Measurements from ENCODE around the gene LRBA.
A peak's percentile ranks its signal among the peaks of the same experiment; 100 is the strongest.
"Not testable (repeated sequence)": the region's sequence is repeated elsewhere in the genome, so short reads cannot be mapped to it uniquely, and the experiment has no call there.

LRBA gene

DNA sequence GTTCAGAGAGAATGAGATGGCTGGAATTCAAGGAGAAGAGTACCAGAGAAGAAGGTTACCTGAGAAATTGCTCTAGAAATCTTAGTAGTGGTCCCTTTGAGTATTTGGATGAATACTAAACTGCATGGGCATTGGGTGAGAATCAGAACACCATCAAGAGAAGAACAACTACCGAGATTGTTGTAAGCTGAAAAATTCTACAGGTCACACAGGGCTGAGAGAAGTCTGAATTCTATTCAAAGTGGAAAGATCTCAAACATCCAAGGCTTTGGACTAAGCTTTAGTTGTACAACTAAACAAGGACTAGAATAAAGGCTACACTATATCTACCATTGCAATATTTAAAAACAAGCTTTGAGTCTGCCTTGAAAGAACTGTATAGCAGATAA lies 40.8 kb downstream of the LRBA start:
- no peak for DNase-seq

DNA sequence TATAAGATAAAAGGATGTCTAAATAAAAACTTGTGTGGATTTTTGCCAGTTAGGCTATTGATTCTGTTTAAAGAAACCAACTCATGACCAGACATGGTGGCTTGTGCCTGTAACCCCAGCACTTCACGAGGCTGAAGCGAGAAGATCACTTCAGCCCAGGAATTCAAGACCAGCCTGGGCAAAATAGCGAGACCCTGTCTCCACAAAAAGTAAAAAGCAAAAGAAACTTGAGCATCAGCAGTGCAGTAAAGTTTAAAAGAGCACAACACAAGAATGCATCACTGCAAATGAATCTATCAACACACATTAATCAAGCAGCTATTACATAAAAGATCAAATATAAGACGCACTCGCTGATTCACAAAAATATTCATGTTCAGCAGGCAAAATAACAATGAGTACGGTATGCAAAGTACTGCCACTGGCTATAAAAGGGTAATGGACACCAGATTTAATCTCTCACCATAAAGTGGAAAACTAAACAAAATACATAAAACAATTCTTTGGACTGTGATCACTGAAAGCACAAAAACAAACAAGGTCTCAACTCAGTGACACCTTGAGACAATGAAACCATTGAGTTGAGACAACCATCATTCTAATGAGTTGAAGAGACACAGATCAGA lies 41.3 kb downstream of the LRBA start:
- DNase-seq, result no peak

DNA sequence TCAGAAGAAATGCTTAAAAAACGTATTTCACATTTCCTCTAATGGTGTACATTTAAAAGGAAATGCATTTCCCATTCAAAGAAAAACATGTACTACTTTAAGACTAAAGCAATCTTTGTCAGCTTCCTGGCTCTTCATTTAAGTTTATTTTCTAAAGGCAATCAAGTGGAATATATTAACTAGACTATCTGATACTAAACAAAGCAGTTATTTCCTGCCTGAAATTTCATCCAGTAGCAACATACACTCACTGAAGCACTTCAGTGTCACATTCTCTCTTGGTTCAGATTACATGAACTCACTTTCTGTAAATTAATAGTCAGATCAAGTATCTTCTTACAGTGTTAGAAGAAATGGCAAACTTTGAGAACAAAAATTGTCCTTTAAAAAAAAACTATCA lies 42.5 kb downstream of the LRBA start:
- no peak for DNase-seq

DNA sequence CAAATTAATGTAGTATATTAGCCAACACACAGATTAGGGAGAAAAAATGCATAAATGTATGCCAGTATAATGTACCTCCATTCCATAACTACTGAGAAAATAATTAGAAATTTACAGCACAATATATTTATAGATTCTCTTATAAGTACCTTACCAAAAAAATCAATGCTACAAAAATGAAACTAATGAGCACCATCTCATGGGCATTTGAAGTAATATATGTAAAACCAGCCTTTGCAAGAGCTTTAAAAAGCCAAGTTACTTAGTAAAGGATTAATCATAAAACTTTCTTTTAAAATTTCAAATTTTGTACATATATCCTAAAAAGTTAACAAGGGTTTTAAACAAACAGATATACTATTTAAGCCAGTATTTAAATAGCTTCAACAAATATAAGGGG lies 43.2 kb downstream of the LRBA start:
- DNase-seq, result no peak

DNA sequence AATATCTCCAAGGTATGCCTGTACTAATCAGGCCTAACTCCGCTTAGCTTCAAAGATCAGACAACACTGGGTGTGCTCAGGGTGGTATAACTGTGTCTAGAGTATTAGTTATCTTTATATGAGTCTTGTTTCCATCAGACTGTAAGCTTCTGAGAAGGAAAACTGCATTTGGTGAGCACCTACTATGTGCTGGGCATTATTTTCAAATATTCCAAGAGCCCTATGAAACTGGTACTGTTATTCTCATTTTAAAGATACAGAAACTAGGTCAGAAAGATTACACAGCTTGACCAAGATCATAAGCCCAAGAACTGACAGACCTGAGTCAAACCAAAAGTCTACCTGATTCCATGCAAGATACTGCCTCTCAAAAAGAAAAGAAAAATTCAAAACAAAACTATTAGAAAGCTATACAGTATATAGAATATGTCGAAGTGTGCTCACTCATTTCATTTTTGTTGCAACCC lies 44.4 kb downstream of the LRBA start:
- DNase-seq, result no peak

DNA sequence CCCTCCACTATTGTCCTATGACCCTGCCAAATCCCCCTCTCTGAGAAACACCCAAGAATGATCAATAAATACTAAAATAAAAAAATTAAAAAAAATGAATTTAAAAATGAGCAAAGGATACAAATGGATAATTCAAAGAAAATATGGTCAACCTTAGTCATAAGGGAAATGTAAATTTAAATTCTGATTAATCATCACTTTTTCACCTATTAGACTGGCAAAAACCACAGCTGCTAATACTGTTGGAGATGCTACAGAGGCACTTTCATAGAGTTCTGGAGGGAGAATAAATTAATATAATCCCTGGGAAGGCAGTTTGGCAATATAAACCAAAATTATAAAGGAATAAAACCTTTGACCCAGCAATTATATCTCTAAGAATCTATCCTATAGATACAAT lies 50.3 kb downstream of the LRBA start:
- no peak for DNase-seq

DNA sequence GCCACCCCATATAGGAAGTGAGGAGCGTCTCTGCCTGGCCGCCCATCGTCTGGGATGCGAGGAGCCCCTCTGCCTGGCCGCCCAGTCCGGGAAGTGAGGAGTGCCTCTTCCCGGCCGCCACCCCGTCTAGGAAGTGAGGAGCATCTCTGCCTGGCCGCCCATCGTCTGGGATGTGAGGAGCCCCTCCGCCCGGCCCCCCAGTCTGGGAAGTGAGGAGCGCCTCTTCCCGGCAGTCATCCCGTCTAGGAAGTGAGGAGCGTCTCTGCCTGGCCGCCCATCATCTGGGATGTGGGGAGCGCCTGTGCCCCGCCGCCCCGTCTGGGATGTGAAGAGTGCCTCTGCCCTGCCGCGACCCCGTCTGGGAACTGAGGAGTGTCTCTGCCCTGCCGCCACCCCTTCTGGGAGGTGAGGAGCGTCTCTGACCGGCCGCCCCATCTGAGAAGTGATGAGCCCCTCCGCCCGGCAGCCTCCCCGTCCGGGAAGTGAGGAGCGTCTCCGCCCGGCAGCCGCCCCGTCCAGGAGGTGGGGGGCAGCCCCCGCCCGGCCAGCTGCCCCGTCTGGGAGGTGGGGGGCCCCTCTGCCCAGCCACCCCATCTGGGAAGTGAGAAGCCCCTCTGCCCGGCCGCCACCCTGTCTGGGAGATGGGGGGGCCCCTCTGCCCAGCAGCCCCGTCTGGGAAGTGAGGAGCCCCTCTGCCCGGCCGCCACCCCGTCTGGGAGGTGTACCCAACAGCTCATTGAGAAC lies 51.3 kb downstream of the LRBA start:
- not testable (repeated sequence) for DNase-seq

DNA sequence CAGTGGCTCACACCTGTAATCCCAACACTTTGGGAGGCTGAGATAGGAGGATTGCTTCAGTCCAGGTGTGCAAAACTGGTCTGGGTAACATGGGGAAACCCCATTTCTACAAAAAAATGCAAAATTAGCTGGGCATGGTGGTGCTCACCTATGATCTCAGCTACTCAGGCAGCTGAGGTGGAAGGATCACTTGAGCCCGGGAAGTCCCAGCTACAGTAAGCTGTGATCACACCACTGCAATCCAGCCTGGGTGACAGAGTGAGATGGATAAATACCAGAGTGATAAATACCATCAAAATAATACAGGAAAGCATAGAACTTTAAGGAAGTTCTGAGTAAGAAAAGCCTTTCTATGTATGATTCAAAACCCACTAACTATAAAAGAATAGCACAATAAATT lies 52.8 kb downstream of the LRBA start:
- no peak for DNase-seq

DNA sequence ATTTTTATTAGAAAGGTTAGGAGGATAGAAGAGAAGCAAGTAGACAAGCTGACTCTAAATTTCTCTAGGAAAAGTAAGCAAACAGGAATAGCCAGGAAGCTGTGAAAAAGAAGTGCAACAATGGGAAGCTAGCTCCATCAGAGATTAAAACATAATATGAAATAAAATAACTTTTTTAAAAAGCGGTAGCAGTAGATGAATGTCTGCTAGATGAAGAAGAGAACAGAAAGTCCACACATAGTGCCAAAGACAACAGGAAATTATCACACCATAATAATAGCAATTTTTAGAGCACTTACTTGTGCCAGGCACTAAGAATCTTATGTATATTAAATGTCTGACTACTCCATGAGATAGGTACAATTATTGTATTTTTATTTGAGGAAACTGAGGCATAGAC lies 53.5 kb downstream of the LRBA start:
- no peak for DNase-seq

DNA sequence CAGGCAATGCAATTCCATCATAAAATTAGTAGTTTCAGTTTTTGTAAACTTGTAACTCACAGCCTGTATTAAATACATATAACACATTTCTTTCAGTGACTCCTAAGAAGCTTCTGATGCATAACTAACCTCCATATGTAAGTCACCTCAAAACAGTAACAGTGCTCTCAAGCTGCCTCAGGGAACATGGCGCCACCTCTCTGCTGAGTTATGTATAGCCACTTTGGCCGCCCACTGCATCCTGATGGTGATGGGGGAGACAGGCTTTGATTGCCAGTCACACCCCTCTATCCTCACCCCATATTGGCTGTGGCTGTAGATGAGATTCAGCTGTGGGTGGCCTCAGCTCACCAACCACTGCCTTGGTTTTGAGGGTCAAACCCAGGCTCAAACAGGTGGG lies 54.3 kb downstream of the LRBA start:
- DNase-seq, result peak in 1 of 2 experiments; percentile 13

DNA sequence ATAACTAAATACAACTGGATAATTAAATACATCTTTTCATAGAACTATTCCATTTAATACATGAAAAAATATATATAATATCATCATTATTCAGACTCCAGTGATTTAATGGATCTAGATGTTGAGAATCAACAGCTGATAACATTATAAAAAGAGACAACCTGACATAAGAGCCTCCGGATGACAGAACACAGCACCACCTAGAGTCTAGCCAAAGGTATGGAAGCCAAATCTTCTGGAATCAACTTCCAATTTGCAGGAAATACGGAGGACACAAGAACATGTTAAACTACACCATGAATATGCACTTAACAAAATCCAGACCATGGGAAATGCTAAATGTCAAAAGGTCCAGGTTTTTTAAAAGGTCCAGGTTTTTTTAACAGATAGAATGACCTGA lies 55.0 kb downstream of the LRBA start:
- no peak for DNase-seq

DNA sequence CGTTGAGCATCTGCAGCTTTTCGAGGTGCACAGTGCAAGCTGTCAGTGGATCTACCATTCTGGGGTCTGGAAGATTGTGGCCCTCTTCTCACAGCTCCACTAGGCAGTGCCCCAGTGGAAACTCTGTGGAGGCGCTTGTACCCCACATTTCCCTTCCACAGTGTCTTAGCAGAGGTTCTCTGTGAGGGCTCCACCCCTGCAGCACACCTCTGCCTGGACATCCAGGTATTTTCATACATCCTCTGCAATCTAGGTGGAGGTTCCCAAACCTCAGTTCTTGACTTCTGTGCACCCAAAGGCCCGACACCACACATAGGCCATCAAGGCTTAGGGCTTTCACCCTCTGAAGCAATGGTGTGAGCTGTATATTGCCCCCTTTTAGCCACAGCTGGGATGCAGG lies 57.1 kb downstream of the LRBA start:
- not testable (repeated sequence) for DNase-seq

DNA sequence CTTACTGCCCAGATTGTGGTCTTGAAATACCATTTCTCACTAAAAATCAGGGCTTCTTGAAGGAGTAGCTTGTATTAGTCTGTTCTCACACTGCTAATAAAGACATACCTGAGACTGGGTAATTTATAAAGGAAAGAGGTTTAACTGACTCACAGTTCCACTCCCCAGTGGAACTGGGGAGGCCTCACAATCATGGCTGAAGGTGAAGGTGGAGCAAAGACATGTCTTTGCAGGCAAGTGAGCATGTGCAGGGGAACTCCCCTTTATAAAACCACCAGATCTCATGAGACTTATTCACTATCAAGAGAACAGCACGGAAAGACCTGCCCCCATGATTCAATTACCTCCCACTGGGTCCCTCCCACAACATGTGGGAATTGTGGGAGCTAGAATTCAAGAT lies 58.0 kb downstream of the LRBA start:
- DNase-seq, result not testable (repeated sequence)

DNA sequence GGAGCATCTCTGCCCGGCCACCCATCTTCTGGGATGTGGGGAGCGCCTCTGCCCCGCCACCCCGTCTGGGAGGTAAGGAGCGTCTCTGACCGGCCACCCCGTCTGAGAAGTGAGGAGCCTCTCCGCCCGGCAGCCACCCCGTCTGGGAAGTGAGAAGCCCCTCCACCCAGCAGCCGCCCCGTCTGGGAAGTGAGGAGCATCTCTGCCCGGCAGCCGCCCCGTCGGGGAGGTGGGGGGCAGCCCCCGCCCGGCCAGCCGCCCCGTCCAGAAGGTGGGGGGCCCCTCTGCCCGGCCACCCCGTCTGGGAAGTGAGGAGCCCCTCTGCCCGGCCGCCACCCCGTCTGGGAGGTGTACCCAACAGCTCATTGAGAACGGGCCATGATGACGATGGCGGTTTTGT lies 61.2 kb downstream of the LRBA start:
- not testable (repeated sequence) for DNase-seq

DNA sequence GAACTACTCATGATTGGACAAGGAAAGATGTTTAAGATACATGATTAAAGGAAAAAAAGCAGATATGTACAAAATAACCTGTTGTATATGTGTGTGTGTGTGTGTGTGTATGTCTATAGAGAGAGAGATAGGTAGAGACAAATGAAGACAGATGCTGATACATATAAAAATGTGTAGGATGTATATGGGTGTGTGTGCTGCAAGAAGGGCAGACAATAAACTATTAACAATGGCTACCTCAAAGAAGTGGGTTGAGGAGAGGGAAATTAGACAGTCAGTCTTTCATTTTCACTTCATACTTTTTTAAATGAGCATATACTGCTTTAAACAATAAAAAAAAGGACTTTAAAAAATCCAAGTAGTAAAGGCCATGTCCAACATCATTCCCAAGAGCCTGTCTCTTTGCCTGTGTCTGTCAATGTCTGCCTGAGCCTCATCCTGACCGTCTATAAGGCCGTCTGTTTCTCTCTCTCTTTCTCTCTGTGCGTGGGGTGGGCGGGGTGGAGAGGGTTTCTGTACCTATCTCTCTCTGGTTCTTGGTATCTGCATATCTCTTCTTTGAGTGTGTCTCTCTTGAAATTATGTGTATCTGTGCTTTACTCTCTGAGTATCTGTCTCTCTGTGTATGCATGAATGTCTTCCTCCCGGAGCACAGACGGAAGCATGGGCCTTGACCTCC lies 62.8 kb downstream of the LRBA start:
- DNase-seq, result no peak

DNA sequence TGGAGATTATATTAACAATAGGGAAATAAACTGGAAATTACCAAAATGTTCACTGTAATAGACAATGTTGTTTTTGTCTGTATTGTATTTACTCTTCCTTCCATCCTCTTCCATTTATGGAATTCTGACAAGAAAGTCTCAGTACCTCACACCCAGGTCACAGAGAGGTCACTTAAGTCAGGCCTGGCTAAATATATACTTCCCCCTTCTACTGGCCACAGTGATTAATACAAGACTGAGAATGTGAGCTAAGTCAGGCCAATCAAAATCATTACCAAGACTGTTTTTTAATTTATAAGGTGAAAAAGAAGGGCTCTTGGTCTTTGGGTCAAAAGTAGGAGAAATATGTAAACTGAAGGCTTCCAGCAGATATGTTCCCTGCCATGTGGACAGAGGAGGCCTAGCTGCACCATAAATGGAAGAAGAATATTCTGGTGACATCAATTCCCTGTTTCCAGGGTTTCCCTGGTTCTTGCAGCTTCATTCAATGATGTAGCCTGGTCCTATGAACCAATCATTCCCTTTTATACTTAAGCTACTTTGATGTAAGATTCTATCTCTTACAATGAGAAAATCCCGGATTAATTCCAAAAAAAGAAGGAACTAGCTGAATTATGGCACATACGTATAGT lies 64.3 kb downstream of the LRBA start:
- DNase-seq, result no peak

DNA sequence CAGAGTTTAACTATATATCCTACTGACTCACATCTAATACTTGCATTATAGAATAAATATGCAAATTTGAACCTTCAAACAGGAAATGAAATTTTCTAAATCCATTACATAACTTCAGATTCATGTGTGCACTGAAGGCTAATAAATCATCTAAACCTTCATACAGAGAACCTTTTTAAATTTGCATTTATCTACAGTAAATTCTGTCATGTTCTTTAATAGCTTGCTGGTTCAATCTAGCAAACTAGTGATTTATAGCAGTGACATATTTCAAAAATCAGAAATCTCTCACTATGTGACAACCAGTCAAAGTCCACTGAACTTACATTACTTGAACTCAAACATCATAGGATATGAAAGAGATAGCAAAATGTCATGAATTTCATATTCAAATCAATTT lies 65.1 kb downstream of the LRBA start:
- no peak for DNase-seq

DNA sequence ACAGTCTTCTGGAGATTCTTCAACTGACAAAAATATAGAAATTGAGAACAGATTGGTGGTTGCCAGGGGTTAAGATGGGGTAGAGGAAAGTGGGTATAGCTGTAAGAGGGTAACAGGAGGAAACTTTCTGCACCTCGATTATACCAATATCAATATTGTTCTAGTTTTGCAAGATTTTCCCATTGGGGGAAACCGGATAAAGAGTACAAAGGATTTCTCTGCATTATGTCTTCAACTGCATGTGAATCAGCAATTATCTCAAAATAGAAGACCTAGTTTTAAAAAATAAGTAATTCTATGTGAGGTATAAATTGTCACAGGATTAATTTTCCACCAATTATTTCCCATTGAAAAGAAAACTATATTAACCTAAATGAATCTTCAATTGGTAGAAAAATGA lies 65.7 kb downstream of the LRBA start:
- DNase-seq, result no peak

DNA sequence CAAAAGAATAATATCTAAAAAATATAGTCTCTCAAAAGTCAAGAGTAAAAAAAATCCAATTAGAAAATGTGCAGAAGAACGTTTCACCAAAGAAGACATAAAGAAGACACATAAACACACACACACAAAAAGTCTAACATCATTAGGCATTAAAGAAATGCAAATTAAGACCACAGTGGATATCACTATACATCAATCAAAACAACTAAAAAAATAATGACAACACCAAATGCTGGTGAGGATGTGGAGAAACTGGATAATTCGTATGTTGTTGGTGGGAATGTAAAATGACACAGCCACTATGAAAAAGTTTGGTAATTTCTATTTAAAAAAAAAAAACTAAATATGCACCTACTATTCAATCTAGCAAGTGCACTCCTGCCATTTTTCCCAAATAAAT lies 66.4 kb downstream of the LRBA start:
- no peak for DNase-seq

DNA sequence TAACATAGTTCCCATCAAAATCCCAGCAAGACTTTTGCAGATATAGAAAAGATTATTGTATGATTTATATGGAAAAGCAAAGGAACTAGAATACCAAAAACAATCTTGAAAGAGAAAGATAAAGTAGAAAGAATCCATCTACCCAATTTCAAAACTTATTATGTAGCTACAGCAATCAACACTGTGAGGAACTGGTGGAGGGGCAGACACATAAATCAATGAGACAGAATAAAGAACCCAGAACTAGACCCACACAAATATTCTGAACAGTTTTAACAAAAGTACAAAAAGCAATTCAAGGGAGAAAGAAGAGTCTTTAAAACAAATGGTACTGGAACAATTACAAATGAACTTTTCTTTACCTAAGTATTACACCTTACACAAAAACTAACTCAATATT lies 67.0 kb downstream of the LRBA start:
- DNase-seq, result no peak

DNA sequence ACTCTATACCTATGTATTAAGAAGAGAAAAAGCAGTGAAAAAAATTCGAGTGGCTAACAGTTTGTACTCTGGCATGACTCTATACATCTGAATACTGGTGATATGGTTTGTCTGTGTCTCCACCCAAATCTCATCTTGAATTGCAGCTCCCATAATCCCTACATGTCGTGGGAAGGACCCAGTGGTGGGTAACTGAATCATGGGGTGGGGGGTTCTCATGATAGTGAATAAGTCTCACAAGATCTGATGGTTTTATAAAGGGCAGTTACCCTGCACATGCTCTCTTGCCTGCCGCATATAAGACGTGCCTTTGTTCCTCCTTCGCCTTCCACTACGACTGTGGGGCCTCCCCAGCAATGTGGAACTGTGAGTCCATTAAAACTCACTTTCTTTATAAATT lies 70.4 kb downstream of the LRBA start:
- DNase-seq, result no peak

DNA sequence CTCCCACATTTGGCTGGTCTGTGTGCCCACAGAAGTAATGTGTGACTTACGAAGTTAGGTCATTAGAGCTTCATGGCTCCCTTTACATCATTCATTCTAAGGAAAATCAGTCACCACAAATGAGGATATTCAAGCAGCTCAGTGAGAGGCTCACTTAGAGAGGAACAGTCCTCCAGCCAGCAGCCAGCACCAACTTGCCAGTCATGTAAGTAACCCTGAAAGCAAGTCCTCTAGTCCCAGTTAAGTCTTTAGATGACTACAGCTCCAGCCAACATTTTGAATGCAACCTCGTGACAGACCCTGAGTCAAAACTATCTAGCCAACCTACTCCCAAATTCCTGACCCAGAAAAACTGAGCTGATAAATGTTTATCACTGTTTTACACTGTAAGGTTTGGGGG lies 71.3 kb downstream of the LRBA start:
- no peak for DNase-seq

DNA sequence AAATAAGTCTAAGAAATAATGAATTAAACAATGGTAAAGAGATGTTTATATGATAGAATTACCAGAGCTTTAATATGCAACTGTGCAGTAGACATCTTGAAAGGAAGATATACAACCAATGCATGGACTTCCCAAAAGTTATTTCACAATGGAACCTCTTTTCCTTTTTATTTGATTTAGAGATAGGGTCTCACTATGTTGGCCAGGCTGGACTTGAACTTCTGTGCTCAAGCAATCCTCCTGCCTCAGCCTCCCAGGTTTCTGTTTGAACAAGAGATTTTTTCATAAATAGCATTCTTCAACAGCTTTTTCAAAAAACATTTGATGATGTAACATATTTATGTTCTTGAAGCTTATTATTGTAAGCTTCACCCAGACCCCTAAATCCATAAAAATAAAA lies 72.0 kb downstream of the LRBA start:
- DNase-seq, result no peak

DNA sequence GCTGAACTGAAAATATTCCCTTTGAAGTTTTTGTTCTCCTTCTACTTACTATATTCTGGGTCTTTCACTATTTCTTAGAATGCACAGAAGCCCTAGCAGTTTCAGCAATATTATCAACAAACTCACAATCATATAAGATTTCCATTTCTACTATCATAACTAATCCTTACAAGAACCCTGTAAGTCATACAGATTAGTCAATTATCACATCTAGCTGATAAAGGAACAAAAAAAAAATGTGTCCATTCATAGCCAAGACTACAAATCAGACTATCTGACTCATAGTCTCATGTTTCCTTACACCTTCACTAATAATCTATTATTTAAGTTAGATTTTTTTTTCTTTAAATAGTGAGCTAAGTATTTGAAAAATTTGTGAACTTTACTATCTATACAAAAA lies 72.5 kb downstream of the LRBA start:
- no peak for DNase-seq
